ENCODE results near the gene LRRC4C. TPM values are rescaled to one million over a fixed set of nuclear protein-coding genes. Genes with fewer than 3 reads are reported as not detected.

The LRRC4C gene
- total RNA-seq, 1 experiment from 2014 or later = 0.15 TPM

- Histone ChIP-seq H3K36me3 (ENCODE audit: control insufficient read depth, insufficient read depth, low read length) (no peaks in the 10 kb centered on the region), H3K27ac (ENCODE audit: low read length) (no peak overlapping the region), H3K27me3 (ENCODE audit: control insufficient read depth, insufficient read depth, low read length) (no peaks in the 10 kb centered on the region), H3K4me3 (ENCODE audit: low read depth in 2 of 2, low read length in 2 of 2) (no peak overlapping the region), H3K9me3 (ENCODE audit: control insufficient read depth, insufficient read depth, low read depth, low read length) (no peaks in the 10 kb centered on the region), H3K4me1 (ENCODE audit: control insufficient read depth, insufficient read depth, low read length) (no peaks in the 10 kb centered on the region)
- no peak for DNase-seq (ENCODE audit: low read depth, low spot score)
- no TSS peak for BruUV-seq (replicated peaks)
- no peak for TF ChIP-seq SIN3A (IDR thresholded peaks at IDR 0.05; ENCODE audit: borderline replicate concordance, insufficient read depth, low read depth, low read length)
- no peak for TF ChIP-seq CTCF (IDR thresholded peaks at IDR 0.05)
- TF ChIP-seq REST (IDR thresholded peaks at IDR 0.05; ENCODE audit: insufficient read depth in 1 of 2, low read depth in 2 of 2, low read length in 1 of 2) = no peak
- no peak for TF ChIP-seq TCF7L2 (IDR thresholded peaks at IDR 0.05; ENCODE audit: low read depth, low read length)
- no peak for TF ChIP-seq POLR2AphosphoS5 (IDR thresholded peaks at IDR 0.05; ENCODE audit: low read depth, low read length)
- intact Hi-C loops (cut with micrococcal nuclease; ENCODE audit: unreplicated experiment) = no loop called here
- POLR2A ChIA-PET = no interaction called here
- CTCF ChIA-PET = no interaction called here
- ATAC-seq = no peak
- in situ Hi-C loops (cut with HindIII; ENCODE audit: low pct_unique_long_range_greater_than_20kb, low sequenced_read_pairs) = no loop called here
Measured at GRCh38 chr11:41133023-41133422, 326.4 kb downstream of the LRRC4C start.

GRCh38 chr11:41121600-41121999, 337.9 kb downstream of the LRRC4C start:
- no peaks in the 10 kb centered on the region for H3K36me3 ChIP-seq (ENCODE audit: control insufficient read depth, insufficient read depth, low read length)
- in situ Hi-C loops (cut with HindIII; ENCODE audit: low pct_unique_long_range_greater_than_20kb, low sequenced_read_pairs) (no loop called here), intact Hi-C loops (cut with micrococcal nuclease; ENCODE audit: unreplicated experiment) (no loop called here)
- no peak for DNase-seq (ENCODE audit: low read depth, low spot score)
- no peak overlapping the region for H3K27ac ChIP-seq (ENCODE audit: low read length)
- H3K4me1 ChIP-seq (ENCODE audit: control insufficient read depth, insufficient read depth, low read length) = no peaks in the 10 kb centered on the region
- H3K4me3 ChIP-seq (ENCODE audit: low read depth in 2 of 2, low read length in 2 of 2) = no peak overlapping the region
- TF ChIP-seq SIN3A (IDR thresholded peaks at IDR 0.05; ENCODE audit: borderline replicate concordance, insufficient read depth, low read depth, low read length) (no peak), REST (IDR thresholded peaks at IDR 0.05; ENCODE audit: insufficient read depth in 1 of 2, low read depth in 2 of 2, low read length in 1 of 2) (no peak), CTCF (IDR thresholded peaks at IDR 0.05) (no peak), TCF7L2 (IDR thresholded peaks at IDR 0.05; ENCODE audit: low read depth, low read length) (no peak), POLR2AphosphoS5 (IDR thresholded peaks at IDR 0.05; ENCODE audit: low read depth, low read length) (no peak)
- H3K9me3 ChIP-seq (ENCODE audit: control insufficient read depth, insufficient read depth, low read depth, low read length) = no peaks in the 10 kb centered on the region
- H3K27me3 ChIP-seq (ENCODE audit: control insufficient read depth, insufficient read depth, low read length) = no peaks in the 10 kb centered on the region
- POLR2A ChIA-PET = no interaction called here
- ATAC-seq = no peak
- CTCF ChIA-PET = no interaction called here
- BruUV-seq (replicated peaks) = no TSS peak

Data from Panc1 (cell line).